Liver (tissue), 3 donors: ENCODE measurements around the gene TTI1.

Source experiments
- EGR1 ChIP-seq, 2 donors: IDR thresholded peaks; 2 replicates each; pipeline ENCODE4 v1.6.1; 2016 to 2018; ENCODE audit warnings: antibody characterized with exemption in 2 of 2, low read depth in 2 of 2
- FOXA1 ChIP-seq: IDR thresholded peaks from 2 replicates; pipeline ENCODE4 v1.6.1; 2016; ENCODE audit warnings: antibody characterized with exemption
- GABPA ChIP-seq, 2 donors: IDR thresholded peaks in 1 of 2; conservative IDR thresholded peaks in 1 of 2; 2 replicates each; pipeline ENCODE4 v1.6.1; 2016; ENCODE audit warnings: antibody characterized with exemption in 2 of 2, mild to moderate bottlenecking in 1 of 2, moderate library complexity in 1 of 2
- JUND ChIP-seq, 2 donors: IDR thresholded peaks; 2 replicates each; pipeline ENCODE4 v1.6.1; 2016; ENCODE audit warnings: antibody characterized with exemption in 2 of 2
- NR2F2 ChIP-seq: IDR thresholded peaks from 2 replicates; pipeline ENCODE4 v1.6.1; 2016; ENCODE audit warnings: antibody characterized with exemption
- RAD21 ChIP-seq, 2 donors: IDR thresholded peaks; 2 replicates each; pipeline ENCODE4 v1.6.1; 2016; ENCODE audit warnings: antibody characterized with exemption in 2 of 2, mild to moderate bottlenecking in 2 of 2
- SP1 ChIP-seq: IDR thresholded peaks from 2 replicates; pipeline ENCODE4 v1.6.1; 2018; ENCODE audit warnings: antibody characterized with exemption, mild to moderate bottlenecking
- TAF1 ChIP-seq: conservative IDR thresholded peaks from 2 replicates; pipeline ENCODE4 v1.6.1; 2016; ENCODE audit warnings: antibody characterized with exemption, mild to moderate bottlenecking
- YY1 ChIP-seq: IDR thresholded peaks from 2 replicates; pipeline ENCODE4 v1.6.1; 2016; ENCODE audit warnings: antibody characterized with exemption, mild to moderate bottlenecking
- TF ChIP-seq, protein P1 (sequence below): fragments of 150-350 bp; IDR thresholded peaks from 2 replicates; pipeline ENCODE4 v1.5.1; 2017; ENCODE audit warnings: improper control_type of control experiment, low read depth, low read length; ENCODE audit not compliant: missing input control
- TF ChIP-seq, protein P2 (sequence below): IDR thresholded peaks from 2 replicates; pipeline ENCODE4 v1.6.1; 2016; ENCODE audit warnings: antibody characterized with exemption
- TF ChIP-seq, protein P3 (sequence below): IDR thresholded peaks from 2 replicates; pipeline ENCODE4 v1.6.1; 2016; ENCODE audit warnings: antibody characterized with exemption, mild to moderate bottlenecking
- TF ChIP-seq, protein P4 (sequence below): IDR thresholded peaks from 2 replicates; pipeline ENCODE4 v1.6.1; 2016; ENCODE audit warnings: antibody characterized with exemption
- TF ChIP-seq, protein P5 (sequence below): IDR thresholded peaks from 2 replicates; pipeline ENCODE4 v1.6.1; 2016; ENCODE audit warnings: antibody characterized with exemption
- donor health status: healthy.
- donor health status: healthy.

DNA sequence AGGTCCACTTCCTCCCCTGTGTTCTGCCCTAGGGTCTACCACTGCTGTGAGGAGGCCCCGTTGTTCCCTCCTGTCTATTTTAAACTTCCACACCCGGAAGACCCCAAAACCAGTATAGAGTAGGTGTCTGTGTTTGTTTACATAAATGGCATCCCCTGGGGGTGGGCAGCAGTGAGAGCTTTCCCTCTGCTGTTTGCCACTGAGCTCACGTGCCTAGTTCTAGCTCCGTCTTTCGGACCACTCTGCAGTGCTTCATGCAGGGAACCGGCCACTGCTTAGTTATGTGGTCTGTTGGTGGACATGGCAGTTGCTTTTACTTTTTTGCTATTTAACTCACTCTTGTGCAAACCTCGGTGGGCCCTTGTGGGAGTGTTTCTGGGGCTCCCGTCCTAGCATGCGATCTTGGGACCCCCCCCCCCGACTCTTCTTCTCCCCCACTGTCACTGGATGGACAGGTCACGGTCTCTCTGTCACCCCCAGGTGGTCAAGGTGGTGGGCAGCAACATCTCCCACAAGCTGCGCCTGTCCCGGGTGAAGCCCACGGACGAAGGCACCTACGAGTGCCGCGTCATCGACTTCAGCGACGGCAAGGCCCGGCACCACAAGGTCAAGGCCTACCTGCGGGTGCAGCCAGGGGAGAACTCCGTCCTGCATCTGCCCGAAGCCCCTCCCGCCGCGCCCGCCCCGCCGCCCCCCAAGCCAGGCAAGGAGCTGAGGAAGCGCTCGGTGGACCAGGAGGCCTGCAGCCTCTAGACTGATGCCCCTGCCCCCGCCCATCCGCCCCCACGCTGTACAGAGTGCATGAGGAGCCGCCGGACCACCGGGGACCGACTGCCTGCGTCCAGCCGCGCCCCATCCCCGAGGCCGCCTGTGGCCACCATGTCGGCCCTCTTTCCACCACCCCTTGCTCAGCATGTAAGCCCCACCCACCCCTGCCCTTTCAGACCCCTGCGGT, 89.5 kb downstream of the TTI1 start:
- TF ChIP-seq, protein P1, sequence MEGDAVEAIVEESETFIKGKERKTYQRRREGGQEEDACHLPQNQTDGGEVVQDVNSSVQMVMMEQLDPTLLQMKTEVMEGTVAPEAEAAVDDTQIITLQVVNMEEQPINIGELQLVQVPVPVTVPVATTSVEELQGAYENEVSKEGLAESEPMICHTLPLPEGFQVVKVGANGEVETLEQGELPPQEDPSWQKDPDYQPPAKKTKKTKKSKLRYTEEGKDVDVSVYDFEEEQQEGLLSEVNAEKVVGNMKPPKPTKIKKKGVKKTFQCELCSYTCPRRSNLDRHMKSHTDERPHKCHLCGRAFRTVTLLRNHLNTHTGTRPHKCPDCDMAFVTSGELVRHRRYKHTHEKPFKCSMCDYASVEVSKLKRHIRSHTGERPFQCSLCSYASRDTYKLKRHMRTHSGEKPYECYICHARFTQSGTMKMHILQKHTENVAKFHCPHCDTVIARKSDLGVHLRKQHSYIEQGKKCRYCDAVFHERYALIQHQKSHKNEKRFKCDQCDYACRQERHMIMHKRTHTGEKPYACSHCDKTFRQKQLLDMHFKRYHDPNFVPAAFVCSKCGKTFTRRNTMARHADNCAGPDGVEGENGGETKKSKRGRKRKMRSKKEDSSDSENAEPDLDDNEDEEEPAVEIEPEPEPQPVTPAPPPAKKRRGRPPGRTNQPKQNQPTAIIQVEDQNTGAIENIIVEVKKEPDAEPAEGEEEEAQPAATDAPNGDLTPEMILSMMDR = no peak
- TF ChIP-seq NR2F2 = no peak
- TF ChIP-seq, protein P2, sequence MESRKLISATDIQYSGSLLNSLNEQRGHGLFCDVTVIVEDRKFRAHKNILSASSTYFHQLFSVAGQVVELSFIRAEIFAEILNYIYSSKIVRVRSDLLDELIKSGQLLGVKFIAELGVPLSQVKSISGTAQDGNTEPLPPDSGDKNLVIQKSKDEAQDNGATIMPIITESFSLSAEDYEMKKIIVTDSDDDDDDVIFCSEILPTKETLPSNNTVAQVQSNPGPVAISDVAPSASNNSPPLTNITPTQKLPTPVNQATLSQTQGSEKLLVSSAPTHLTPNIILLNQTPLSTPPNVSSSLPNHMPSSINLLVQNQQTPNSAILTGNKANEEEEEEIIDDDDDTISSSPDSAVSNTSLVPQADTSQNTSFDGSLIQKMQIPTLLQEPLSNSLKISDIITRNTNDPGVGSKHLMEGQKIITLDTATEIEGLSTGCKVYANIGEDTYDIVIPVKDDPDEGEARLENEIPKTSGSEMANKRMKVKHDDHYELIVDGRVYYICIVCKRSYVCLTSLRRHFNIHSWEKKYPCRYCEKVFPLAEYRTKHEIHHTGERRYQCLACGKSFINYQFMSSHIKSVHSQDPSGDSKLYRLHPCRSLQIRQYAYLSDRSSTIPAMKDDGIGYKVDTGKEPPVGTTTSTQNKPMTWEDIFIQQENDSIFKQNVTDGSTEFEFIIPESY = no peak
- TF ChIP-seq, protein P3, sequence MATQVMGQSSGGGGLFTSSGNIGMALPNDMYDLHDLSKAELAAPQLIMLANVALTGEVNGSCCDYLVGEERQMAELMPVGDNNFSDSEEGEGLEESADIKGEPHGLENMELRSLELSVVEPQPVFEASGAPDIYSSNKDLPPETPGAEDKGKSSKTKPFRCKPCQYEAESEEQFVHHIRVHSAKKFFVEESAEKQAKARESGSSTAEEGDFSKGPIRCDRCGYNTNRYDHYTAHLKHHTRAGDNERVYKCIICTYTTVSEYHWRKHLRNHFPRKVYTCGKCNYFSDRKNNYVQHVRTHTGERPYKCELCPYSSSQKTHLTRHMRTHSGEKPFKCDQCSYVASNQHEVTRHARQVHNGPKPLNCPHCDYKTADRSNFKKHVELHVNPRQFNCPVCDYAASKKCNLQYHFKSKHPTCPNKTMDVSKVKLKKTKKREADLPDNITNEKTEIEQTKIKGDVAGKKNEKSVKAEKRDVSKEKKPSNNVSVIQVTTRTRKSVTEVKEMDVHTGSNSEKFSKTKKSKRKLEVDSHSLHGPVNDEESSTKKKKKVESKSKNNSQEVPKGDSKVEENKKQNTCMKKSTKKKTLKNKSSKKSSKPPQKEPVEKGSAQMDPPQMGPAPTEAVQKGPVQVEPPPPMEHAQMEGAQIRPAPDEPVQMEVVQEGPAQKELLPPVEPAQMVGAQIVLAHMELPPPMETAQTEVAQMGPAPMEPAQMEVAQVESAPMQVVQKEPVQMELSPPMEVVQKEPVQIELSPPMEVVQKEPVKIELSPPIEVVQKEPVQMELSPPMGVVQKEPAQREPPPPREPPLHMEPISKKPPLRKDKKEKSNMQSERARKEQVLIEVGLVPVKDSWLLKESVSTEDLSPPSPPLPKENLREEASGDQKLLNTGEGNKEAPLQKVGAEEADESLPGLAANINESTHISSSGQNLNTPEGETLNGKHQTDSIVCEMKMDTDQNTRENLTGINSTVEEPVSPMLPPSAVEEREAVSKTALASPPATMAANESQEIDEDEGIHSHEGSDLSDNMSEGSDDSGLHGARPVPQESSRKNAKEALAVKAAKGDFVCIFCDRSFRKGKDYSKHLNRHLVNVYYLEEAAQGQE = no peak
- no peak for TF ChIP-seq TAF1
- no peak for TF ChIP-seq YY1
- TF ChIP-seq RAD21 (IDR thresholded peaks at IDR 0.05) = no peak
- TF ChIP-seq GABPA (IDR thresholded peaks at IDR 0.05 in 1 of 2, conservative IDR thresholded peaks at IDR 0.05 in 1 of 2) = no peak
- no peak for TF ChIP-seq SP1
- TF ChIP-seq JUND (IDR thresholded peaks at IDR 0.05) = no peak
- TF ChIP-seq, protein P4, sequence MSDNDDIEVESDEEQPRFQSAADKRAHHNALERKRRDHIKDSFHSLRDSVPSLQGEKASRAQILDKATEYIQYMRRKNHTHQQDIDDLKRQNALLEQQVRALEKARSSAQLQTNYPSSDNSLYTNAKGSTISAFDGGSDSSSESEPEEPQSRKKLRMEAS = no peak
- no peak for TF ChIP-seq FOXA1
- TF ChIP-seq, protein P5, sequence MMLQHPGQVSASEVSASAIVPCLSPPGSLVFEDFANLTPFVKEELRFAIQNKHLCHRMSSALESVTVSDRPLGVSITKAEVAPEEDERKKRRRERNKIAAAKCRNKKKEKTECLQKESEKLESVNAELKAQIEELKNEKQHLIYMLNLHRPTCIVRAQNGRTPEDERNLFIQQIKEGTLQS = no peak
- TF ChIP-seq EGR1 (IDR thresholded peaks at IDR 0.05; ENCODE audit: low read depth in 2 of 2) = no peak
